CD4-positive, alpha-beta T cell treated with Interleukin-6 at 100 ng/mL for 8 hours (primary cell): ENCODE data around the gene RASA1.
"Not testable (repeated sequence)": the region's sequence is repeated elsewhere in the genome, so short reads cannot be mapped to it uniquely, and the experiment has no call there.

Experiments
- DNase-seq: peaks from one replicate; pipeline ENCODE4 v3.0.0-alpha.2; 2020; ENCODE audit warnings: mixed read lengths, low spot score

The RASA1 gene

GRCh38 chr5:87267574-87268125, at the start of gene RASA1:
TSS of gene RASA1 (plus strand) at chr5:87267883. CDS start at chr5:87268452, 569 bp downstream.
- DNase-seq = peak; percentile 83

- no peak for DNase-seq
Measured at GRCh38 chr5:87229780-87230179, 37.9 kb upstream of the RASA1 start.

- no peak for DNase-seq
Measured at GRCh38 chr5:87231037-87231808, 36.5 kb upstream of the RASA1 start.

- DNase-seq = no peak
Measured at GRCh38 chr5:87233143-87233542, 34.5 kb upstream of the RASA1 start.

GRCh38 chr5:87241555-87241954, 26.1 kb upstream of the RASA1 start:
- no peak for DNase-seq

- DNase-seq = no peak
Measured at GRCh38 chr5:87242242-87242641, 25.4 kb upstream of the RASA1 start.

- no peak for DNase-seq
Measured at GRCh38 chr5:87243161-87243844, 24.4 kb upstream of the RASA1 start.

GRCh38 chr5:87245451-87245850, 22.2 kb upstream of the RASA1 start:
- no peak for DNase-seq

GRCh38 chr5:87246061-87246460, 21.6 kb upstream of the RASA1 start:
- no peak for DNase-seq

GRCh38 chr5:87252283-87252605, 15.4 kb upstream of the RASA1 start:
- DNase-seq = no peak

- DNase-seq = no peak
Measured at GRCh38 chr5:87254035-87254434, 13.6 kb upstream of the RASA1 start.

- no peak for DNase-seq
Measured at GRCh38 chr5:87258507-87258906, 9.2 kb upstream of the RASA1 start.

- no peak for DNase-seq
Measured at GRCh38 chr5:87260604-87261192, 7.0 kb upstream of the RASA1 start.

- no peak for DNase-seq
Measured at GRCh38 chr5:87263498-87263897, 4.2 kb upstream of the RASA1 start.

- peak; percentile 2 for DNase-seq
Measured at GRCh38 chr5:87266914-87267573, 639 bp upstream of the RASA1 start.

- peak; percentile 60 for DNase-seq
Measured at GRCh38 chr5:87268126-87268969, 665 bp downstream of the RASA1 start.

GRCh38 chr5:87268970-87269377, 1.3 kb downstream of the RASA1 start:
- DNase-seq = no peak

- not testable (repeated sequence) for DNase-seq
Measured at GRCh38 chr5:87270888-87271287, 3.2 kb downstream of the RASA1 start.

GRCh38 chr5:87276655-87277054, 9.0 kb downstream of the RASA1 start:
- no peak for DNase-seq

GRCh38 chr5:87277279-87277835, 9.7 kb downstream of the RASA1 start:
- no peak for DNase-seq

- no peak for DNase-seq
Measured at GRCh38 chr5:87278590-87279100, 11.0 kb downstream of the RASA1 start.
